Measurements from ENCODE around the gene MAML2. TPM values are rescaled to one million over a fixed set of nuclear protein-coding genes. Genes with fewer than 3 reads are reported as not detected.

Gene MAML2
- total and polyA plus RNA-seq, 2 experiments from 2014 or later = 2.0 to 7.1 TPM

- TF ChIP-seq ZNF462 (CRISPR knock-in tag; IDR thresholded peaks at IDR 0.05) (no peak), EZH2phosphoT487 (IDR thresholded peaks at IDR 0.05; ENCODE audit: unreplicated experiment) (no peak), CREB1 (CRISPR knock-in tag; IDR thresholded peaks at IDR 0.05; ENCODE audit: low read depth) (no peak), REST (IDR thresholded peaks at IDR 0.05; ENCODE audit: unreplicated experiment) (no peak), EZH2 (IDR thresholded peaks at IDR 0.05; ENCODE audit: low read depth, unreplicated experiment) (no peak), STAT1 (IDR thresholded peaks at IDR 0.05; ENCODE audit: unreplicated experiment) (no peak), ZNF331 (CRISPR knock-in tag; IDR thresholded peaks at IDR 0.05; ENCODE audit: low read depth) (no peak)
These were observed 104.3 kb downstream of the MAML2 start (continued) for GRCh38 chr11:96238563-96239135.

Data from GM23338 (cell line).